Mucosa of descending colon (tissue), 3 donors: Measurements from ENCODE around the gene LIFR. TPM values are rescaled to one million over a fixed set of nuclear protein-coding genes. Genes with fewer than 3 reads are reported as not detected.
"Not testable (repeated sequence)": the region's sequence is repeated elsewhere in the genome, so short reads cannot be mapped to it uniquely, and the experiment has no call there.

Experiments used
- ATAC-seq: fragments of 200-7000 bp; cut with Tn5 transposase; one replicate; pipeline ENCODE4 v1.9.1; 2020; ENCODE audit warnings: mild to moderate bottlenecking, moderate library complexity
- DNase-seq, 3 donors: peaks; one replicate each; pipeline ENCODE4 v3.0.0-alpha.2; 2020
- H3K36me3 ChIP-seq: fragments of 200-600 bp; one replicate; pipeline ENCODE4 v1.8.0; 2021; ENCODE audit warnings: low read depth, mild to moderate bottlenecking
- H3K4me1 ChIP-seq: fragments of 200-600 bp; one replicate; pipeline ENCODE4 v1.8.0; 2021; ENCODE audit warnings: low read depth, mild to moderate bottlenecking
- H3K4me3 ChIP-seq: fragments of 200-600 bp; one replicate; pipeline ENCODE4 v1.8.0; 2021; ENCODE audit warnings: mild to moderate bottlenecking
- H3K9me3 ChIP-seq: fragments of 200-600 bp; one replicate; pipeline ENCODE4 v1.8.0; 2021; ENCODE audit warnings: mild to moderate bottlenecking
- CTCF ChIP-seq: fragments of 200-600 bp; IDR thresholded peaks from one replicate; pipeline ENCODE4 v1.8.0; 2022; ENCODE audit warnings: antibody characterized with exemption, mild to moderate bottlenecking
- intact Hi-C, 2 donors: fragments of 100-400 bp; cut with DNase I in 1 of 2; cut with micrococcal nuclease in 1 of 2; formaldehyde crosslinking; loops; one replicate each; pipeline versions ENCODE4 v1.11.0 to v1.11.1; 2022; cut with DNase I, micrococcal nuclease
- total RNA-seq, 3 donors: library from RNA; stranded (reverse); fragmentation: NEBNext Ultra II Directional in 2 of 3; extraction: Animal tissue kit (Norgen Biotek cat#: 25700) in 2 of 3; gene quantifications; one replicate each; pipeline versions ENCODE4 v1.2.1 to v1.2.4, GENCODE V29; 2021 to 2023
- donor health status: DM: no; HTN: no; CAD: no; lungs with moderate emphysema.
- donor health status: DM: no; HTN: no; CAD: no.
- donor health status: DM: no; HTN: yes; CAD: no.

LIFR gene
- total RNA-seq, 3 donors from 2014 or later: 9.5 to 28.9 (median 13.1) TPM

- no peaks in the 10 kb centered on the region for H3K9me3 ChIP-seq
- ATAC-seq: no peak
- intact Hi-C loops: no loop called here
- no peaks in the 10 kb centered on the region for H3K36me3 ChIP-seq
- DNase-seq: no peak
- TF ChIP-seq CTCF: no peak
- no peak overlapping the region for H3K4me3 ChIP-seq
- H3K4me1 ChIP-seq: no peaks in the 10 kb centered on the region
These were observed 32.4 kb downstream of the LIFR start for GRCh38 chr5:38524022-38524421.

- Histone ChIP-seq H3K4me3 (no peak overlapping the region), H3K36me3 (no peaks in the 10 kb centered on the region), H3K4me1 (no peaks in the 10 kb centered on the region), H3K9me3 (no peaks in the 10 kb centered on the region)
- intact Hi-C loops: no loop called here
- TF ChIP-seq CTCF: no peak
- DNase-seq: no peak
- ATAC-seq: no peak
These were observed 37.0 kb downstream of the LIFR start for GRCh38 chr5:38519476-38519875.

- no peak for ATAC-seq
- DNase-seq: no peak
- H3K4me3 ChIP-seq: no peak overlapping the region
- no peak for TF ChIP-seq CTCF
- intact Hi-C loops: no loop called here
- H3K36me3 ChIP-seq: no peaks in the 10 kb centered on the region
- H3K4me1 ChIP-seq: no peaks in the 10 kb centered on the region
- no peaks in the 10 kb centered on the region for H3K9me3 ChIP-seq
These were observed 38.1 kb downstream of the LIFR start for GRCh38 chr5:38518341-38518740.

GRCh38 chr5:38516649-38517048 is 39.8 kb downstream of the LIFR start:
- ATAC-seq, H3K4me3 ChIP-seq, H3K9me3 ChIP-seq, intact Hi-C loops, DNase-seq, H3K36me3 ChIP-seq, H3K4me1 ChIP-seq: not testable (repeated sequence)

- DNase-seq: no peak
- intact Hi-C loops: no loop called here
These were observed 40.8 kb downstream of the LIFR start for GRCh38 chr5:38515646-38516045.

GRCh38 chr5:38515092-38515491 is 41.4 kb downstream of the LIFR start:
- H3K4me3 ChIP-seq: no peak overlapping the region
- ATAC-seq (no peak), DNase-seq (no peak)
- H3K4me1 ChIP-seq: no peaks in the 10 kb centered on the region
- intact Hi-C loops: no loop called here
- H3K9me3 ChIP-seq: no peaks in the 10 kb centered on the region
- no peaks in the 10 kb centered on the region for H3K36me3 ChIP-seq
- no peak for TF ChIP-seq CTCF

More at GRCh38 chr5:38515646-38516045, 40.8 kb downstream of the LIFR start:
- Histone ChIP-seq H3K4me1 (no peaks in the 10 kb centered on the region), H3K9me3 (no peaks in the 10 kb centered on the region), H3K36me3 (no peaks in the 10 kb centered on the region), H3K4me3 (no peak overlapping the region)
- ATAC-seq: no peak
- TF ChIP-seq CTCF: no peak
